Peyer's patch (tissue), 4 donors: ENCODE results near the gene KRTAP20-1. TPM values are rescaled to one million over a fixed set of nuclear protein-coding genes. Genes with fewer than 3 reads are reported as not detected.

ENCODE experiments used
- DNase-seq, 3 donors: peaks; one replicate each; pipeline ENCODE4 v3.0.0-alpha.2; 2017 to 2019
- H3K27ac ChIP-seq, 4 donors: fragments of 200-600 bp; sonication (generic); one replicate each; pipeline ENCODE4 v1.5.1; 2016 to 2019
- H3K27me3 ChIP-seq, 2 donors: fragments of 200-600 bp; sonication (generic); one replicate each; pipeline ENCODE4 v1.5.1; 2019
- H3K36me3 ChIP-seq, 3 donors: fragments of 200-600 bp; sonication (generic); one replicate each; pipeline ENCODE4 v1.5.1; 2016 to 2019
- H3K4me1 ChIP-seq, 4 donors: fragments of 200-600 bp; sonication (generic); one replicate each; pipeline ENCODE4 v1.5.1; 2016 to 2019
- H3K4me3 ChIP-seq, 4 donors: fragments of 200-600 bp; sonication (generic); 1 replicate in 3 of 4; 2 replicates in 1 of 4; pipeline ENCODE4 v1.5.1; 2016 to 2019; ENCODE audit warnings: mild to moderate bottlenecking in 1 of 4
- H3K9me3 ChIP-seq, 4 donors: fragments of 200-600 bp; sonication (generic); one replicate each; pipeline ENCODE4 v1.5.1; 2016 to 2019; ENCODE audit warnings: mild to moderate bottlenecking in 1 of 4
- POLR2A ChIP-seq, 2 donors: fragments of 450-650 bp; IDR thresholded peaks; one replicate each; pipeline ENCODE4 v1.5.1; 2017; ENCODE audit warnings: antibody characterized with exemption in 2 of 2, mild to moderate bottlenecking in 2 of 2, moderate library complexity in 2 of 2
- total RNA-seq, 4 donors: library from RNA; depleted of rRNA; stranded (reverse); fragments of >200 nt; gene quantifications; one replicate each; pipeline ENCODE4 v1.1.0, GENCODE V29; 2016
- TF ChIP-seq, protein P1 (sequence below), 6 experiments: fragments of 450-650 bp in 4 of 6; fragments of 200-600 bp in 2 of 6; sonication (generic) in 1 of 6; IDR thresholded peaks; one replicate each; pipeline ENCODE4 v1.5.1; 2017 to 2019; ENCODE audit warnings: antibody characterized with exemption in 6 of 6, mild to moderate bottlenecking in 3 of 6, moderate library complexity in 1 of 6

KRTAP20-1 gene
- total RNA-seq, 4 donors from 2014 or later, result not detected

DNA sequence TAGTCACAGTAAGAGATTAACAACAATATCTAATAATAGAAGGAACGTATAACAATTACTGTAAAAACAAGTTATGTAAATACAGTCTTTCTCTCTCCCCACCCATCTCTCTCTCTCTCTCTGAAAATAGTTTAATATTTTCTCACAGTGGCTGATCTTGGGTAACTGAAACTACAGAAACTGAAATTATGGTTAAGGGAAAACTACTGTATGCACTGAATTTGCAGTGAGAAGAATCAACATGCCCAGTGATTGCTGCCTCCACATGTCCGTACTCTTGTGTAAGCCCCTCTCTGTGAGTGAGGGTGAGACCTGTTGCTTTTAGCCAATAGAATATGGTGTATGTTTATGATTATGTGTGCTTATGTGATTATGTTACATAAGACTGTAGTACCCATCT lies 4.1 kb upstream of the KRTAP20-1 start:
- H3K36me3 ChIP-seq, result no peaks in the 10 kb centered on the region
- H3K9me3 ChIP-seq, result no peaks in the 10 kb centered on the region
- no peaks in the 10 kb centered on the region for H3K4me1 ChIP-seq
- TF ChIP-seq, protein P1, sequence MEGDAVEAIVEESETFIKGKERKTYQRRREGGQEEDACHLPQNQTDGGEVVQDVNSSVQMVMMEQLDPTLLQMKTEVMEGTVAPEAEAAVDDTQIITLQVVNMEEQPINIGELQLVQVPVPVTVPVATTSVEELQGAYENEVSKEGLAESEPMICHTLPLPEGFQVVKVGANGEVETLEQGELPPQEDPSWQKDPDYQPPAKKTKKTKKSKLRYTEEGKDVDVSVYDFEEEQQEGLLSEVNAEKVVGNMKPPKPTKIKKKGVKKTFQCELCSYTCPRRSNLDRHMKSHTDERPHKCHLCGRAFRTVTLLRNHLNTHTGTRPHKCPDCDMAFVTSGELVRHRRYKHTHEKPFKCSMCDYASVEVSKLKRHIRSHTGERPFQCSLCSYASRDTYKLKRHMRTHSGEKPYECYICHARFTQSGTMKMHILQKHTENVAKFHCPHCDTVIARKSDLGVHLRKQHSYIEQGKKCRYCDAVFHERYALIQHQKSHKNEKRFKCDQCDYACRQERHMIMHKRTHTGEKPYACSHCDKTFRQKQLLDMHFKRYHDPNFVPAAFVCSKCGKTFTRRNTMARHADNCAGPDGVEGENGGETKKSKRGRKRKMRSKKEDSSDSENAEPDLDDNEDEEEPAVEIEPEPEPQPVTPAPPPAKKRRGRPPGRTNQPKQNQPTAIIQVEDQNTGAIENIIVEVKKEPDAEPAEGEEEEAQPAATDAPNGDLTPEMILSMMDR (IDR thresholded peaks at IDR 0.05), result no peak
- TF ChIP-seq POLR2A (IDR thresholded peaks at IDR 0.05), result no peak
- no peak overlapping the region for H3K4me3 ChIP-seq
- H3K27ac ChIP-seq, result no peak overlapping the region
- DNase-seq, result no peak
- no peaks in the 10 kb centered on the region for H3K27me3 ChIP-seq

DNA sequence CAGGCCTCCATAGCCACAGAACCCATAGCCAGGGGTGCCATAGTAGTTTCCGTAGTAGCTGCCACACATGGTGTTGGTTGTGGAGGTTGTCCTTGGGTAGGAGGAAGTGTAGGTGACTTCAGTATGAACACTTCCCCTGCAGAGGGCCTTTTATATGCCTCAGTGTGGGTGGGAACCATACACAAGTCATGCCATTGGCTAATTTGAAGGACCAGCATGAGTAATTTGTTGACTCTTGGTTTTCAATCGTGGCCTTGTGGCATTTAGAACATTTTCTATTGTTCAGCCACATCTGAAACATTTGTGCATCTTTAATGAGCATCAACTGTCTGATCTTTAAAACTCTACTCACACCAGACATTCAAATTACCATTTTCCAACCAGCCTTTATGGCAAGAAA lies 2.4 kb upstream of the KRTAP20-1 start, which contains the start of gene KRTAP6-1:
Gene KRTAP6-1, minus strand, starts transcription at position 95 of the 400 bp plus-strand sequence. Its CDS starts 26 bp downstream, at position 69.
- no peaks in the 10 kb centered on the region for H3K36me3 ChIP-seq

DNA sequence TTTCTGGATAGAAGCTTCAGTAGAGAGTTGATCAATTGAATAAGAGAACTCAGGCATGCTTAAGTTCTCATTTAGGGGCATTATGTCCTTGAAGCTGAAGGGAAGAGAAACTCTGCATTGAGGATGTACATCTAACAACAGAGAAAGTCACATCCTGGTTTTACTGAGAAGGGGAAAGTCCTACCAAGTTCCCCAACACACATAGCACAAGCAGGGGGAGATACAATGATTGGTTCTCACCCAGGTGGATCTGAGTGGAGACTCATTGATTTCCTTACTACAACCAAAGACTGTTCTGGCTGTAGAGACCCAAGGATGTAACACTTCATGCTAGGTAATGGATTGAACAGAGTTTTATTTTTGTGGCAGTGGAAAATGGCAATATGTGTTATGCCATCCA lies 1.0 kb upstream of the KRTAP20-1 start:
- DNase-seq, result no peak
- no peaks in the 10 kb centered on the region for H3K9me3 ChIP-seq
- H3K27me3 ChIP-seq, result no peaks in the 10 kb centered on the region
- no peak overlapping the region for H3K27ac ChIP-seq
- no peaks in the 10 kb centered on the region for H3K36me3 ChIP-seq
- TF ChIP-seq POLR2A (IDR thresholded peaks at IDR 0.05), result no peak
- TF ChIP-seq, protein P1 (IDR thresholded peaks at IDR 0.05), result no peak
- no peak overlapping the region for H3K4me3 ChIP-seq
- H3K4me1 ChIP-seq, result no peaks in the 10 kb centered on the region

More for the DNA sequence above, 2.4 kb upstream of the KRTAP20-1 start, which contains the start of gene KRTAP6-1:
- TF ChIP-seq, protein P1 (IDR thresholded peaks at IDR 0.05), result no peak
- TF ChIP-seq POLR2A (IDR thresholded peaks at IDR 0.05), result no peak
- no peaks in the 10 kb centered on the region for H3K9me3 ChIP-seq
- no peak within 1 kb of the TSS for H3K27ac ChIP-seq
- no peak for DNase-seq
- H3K27me3 ChIP-seq, result no peaks in the 10 kb centered on the region
- no peak within 1 kb of the TSS for H3K4me3 ChIP-seq
- no peaks in the 10 kb centered on the region for H3K4me1 ChIP-seq

DNA sequence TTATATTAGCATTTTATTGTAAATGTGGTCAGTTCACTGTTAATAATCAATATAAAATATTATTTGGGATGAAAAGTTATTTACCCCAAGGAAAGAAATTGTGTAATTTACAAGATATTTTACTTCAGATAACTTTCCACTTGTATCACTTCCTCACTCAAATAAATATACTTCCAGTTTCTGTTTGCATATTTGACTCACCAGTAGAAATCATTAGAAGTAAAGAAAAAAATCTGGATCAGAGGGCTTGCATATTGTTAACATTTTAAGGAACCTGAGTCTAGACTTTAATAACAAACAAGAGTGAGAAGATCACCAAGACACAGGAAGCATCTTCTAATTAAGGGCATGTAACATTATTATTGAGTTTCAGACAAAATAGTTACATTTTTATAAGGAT lies 3.9 kb downstream of the KRTAP20-1 start:
- TF ChIP-seq POLR2A (IDR thresholded peaks at IDR 0.05), result no peak
- TF ChIP-seq, protein P1 (IDR thresholded peaks at IDR 0.05), result no peak
- Histone ChIP-seq H3K4me3 (no peak overlapping the region), H3K36me3 (no peaks in the 10 kb centered on the region), H3K9me3 (peaks cover 0 to 2% (median 0%) of the 10 kb centered on the region in 4 donors), H3K4me1 (no peaks in the 10 kb centered on the region), H3K27me3 (no peaks in the 10 kb centered on the region), H3K27ac (no peak overlapping the region)
- no peak for DNase-seq

DNA sequence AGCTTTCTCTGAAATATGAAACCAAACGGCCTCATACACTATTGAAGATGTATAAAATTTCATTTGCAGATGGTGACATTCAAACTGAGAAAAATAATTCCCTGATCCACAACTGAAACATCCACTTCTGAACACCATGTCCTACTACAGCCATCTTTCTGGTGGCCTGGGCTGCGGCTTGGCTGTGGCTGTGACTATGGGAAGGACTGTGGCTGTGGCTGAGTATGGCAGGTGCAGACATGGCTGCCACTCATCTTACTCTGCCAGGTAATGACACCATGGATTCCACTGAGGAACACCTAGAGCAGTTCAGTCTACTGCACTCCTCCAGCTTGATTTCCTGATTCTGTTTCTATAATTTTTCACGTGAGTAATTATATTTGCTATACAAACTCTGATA lies 4.3 kb downstream of the KRTAP20-1 start, which contains the start of gene KRTAP20-4:
Gene KRTAP20-4, plus strand, starts transcription at position 106 of the 400 bp plus-strand sequence.
- no peak for DNase-seq
- Histone ChIP-seq H3K9me3 (peaks cover 0 to 6% (median 0%) of the 10 kb centered on the region in 4 donors), H3K27me3 (no peaks in the 10 kb centered on the region), H3K4me1 (no peaks in the 10 kb centered on the region), H3K36me3 (no peaks in the 10 kb centered on the region), H3K4me3 (no peak within 1 kb of the TSS), H3K27ac (no peak within 1 kb of the TSS)
- TF ChIP-seq POLR2A (IDR thresholded peaks at IDR 0.05), result no peak
- TF ChIP-seq, protein P1 (IDR thresholded peaks at IDR 0.05), result no peak

DNA sequence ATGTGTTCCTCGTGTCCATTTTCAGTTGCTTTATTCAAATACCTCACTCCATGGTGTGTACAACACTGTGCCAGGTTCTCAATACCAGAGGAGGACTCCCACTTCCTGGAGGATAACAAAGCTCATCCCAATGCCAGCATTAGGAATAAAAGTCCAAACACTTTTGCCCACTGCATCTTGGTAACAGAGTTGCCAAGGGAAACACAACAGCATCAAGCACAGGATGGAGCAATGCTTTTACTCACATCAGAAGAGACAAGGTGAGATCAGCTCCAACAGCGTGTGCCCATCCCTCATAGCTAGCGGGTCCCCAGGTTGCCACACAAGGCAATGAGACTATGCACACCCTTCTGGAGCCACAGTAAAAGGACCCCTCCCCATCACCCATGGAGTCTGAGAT lies 7.1 kb downstream of the KRTAP20-1 start:
- Histone ChIP-seq H3K4me3 (no peak overlapping the region), H3K9me3 (peaks cover 0 to 6% (median 0%) of the 10 kb centered on the region in 4 donors), H3K27ac (no peak overlapping the region), H3K4me1 (no peaks in the 10 kb centered on the region), H3K36me3 (no peaks in the 10 kb centered on the region), H3K27me3 (no peaks in the 10 kb centered on the region)
- no peak for DNase-seq
- TF ChIP-seq POLR2A (IDR thresholded peaks at IDR 0.05), result no peak
- TF ChIP-seq, protein P1 (IDR thresholded peaks at IDR 0.05), result no peak
